Psoas muscle (tissue), 8 donors: ENCODE measurements around the gene DAB2IP. TPM values are rescaled to one million over a fixed set of nuclear protein-coding genes. Genes with fewer than 3 reads are reported as not detected.

Source experiments
- ATAC-seq, 4 donors: fragments of 200-7000 bp; cut with Tn5 transposase; one replicate each; pipeline ENCODE4 v1.9.1; 2020; ENCODE audit warnings: moderate library complexity in 3 of 4, mild to moderate bottlenecking in 2 of 4
- DNase-seq, 2 donors: peaks; one replicate each; pipeline ENCODE4 v3.0.0-alpha.2; 2020
- H3K27ac ChIP-seq: fragments of 200-600 bp; one replicate; pipeline ENCODE4 v1.8.0; 2022
- H3K27me3 ChIP-seq, 3 donors: fragments of 200-600 bp in 1 of 3; one replicate each; pipeline versions ENCODE4 v1.6.1 to v1.8.0; 2013 to 2022; ENCODE audit warnings: low read length in 2 of 3, mild to moderate bottlenecking in 2 of 3, moderate library complexity in 1 of 3; ENCODE audit not compliant: insufficient read depth in 3 of 3
- H3K36me3 ChIP-seq, 2 donors: fragments of 200-600 bp in 1 of 2; one replicate each; pipeline versions ENCODE4 v1.6.1 to v1.8.0; 2013 to 2022; ENCODE audit warnings: low read depth in 1 of 2, mild to moderate bottlenecking in 1 of 2, moderate library complexity in 1 of 2; ENCODE audit not compliant: insufficient read depth in 1 of 2
- H3K4me1 ChIP-seq: fragments of 200-600 bp; one replicate; pipeline ENCODE4 v1.8.0; 2022
- H3K4me3 ChIP-seq: fragments of 200-600 bp; one replicate; pipeline ENCODE4 v1.8.0; 2022; ENCODE audit warnings: mild to moderate bottlenecking
- H3K9me3 ChIP-seq: fragments of 200-600 bp; one replicate; pipeline ENCODE4 v1.8.0; 2022
- WGBS, 3 donors: extraction: QIAGEN DNeasy Blood & Tissue Kit; methylation state at CpG; one replicate each; pipeline versions ENCODE4 v1.1.6 to v1.1.7; 2013; 5-methylcytosine and 5-hydroxymethylcytosine counted together
- intact Hi-C, 2 donors: fragments of 100-400 bp; cut with DNase I; formaldehyde crosslinking; loops; one replicate each; pipeline versions ENCODE4 v1.11.0 to v1.14.2; 2022
- polyA plus RNA-seq, 3 donors: library from polyadenylated mRNA; stranded (reverse); fragments of 200-250 nt; gene quantifications; one replicate each; pipeline ENCODE4 v1.2.3, GENCODE V29; 2013
- total RNA-seq, 4 donors: library from RNA; stranded (reverse); fragmentation: NEBNext Ultra II Directional in 2 of 4; extraction: Animal tissue kit (Norgen Biotek cat#: 25700) in 2 of 4; gene quantifications; one replicate each; pipeline versions ENCODE4 v1.2.1 to v1.2.4, GENCODE V29; 2021 to 2023
- TF ChIP-seq, protein P1 (sequence below): fragments of 200-600 bp; IDR thresholded peaks from one replicate; pipeline ENCODE4 v1.8.0; 2022; ENCODE audit warnings: antibody characterized with exemption
- donor health status: healthy with polysubstance abuse.
- donor health status: DM: no; HTN: no; CAD: no; lungs with moderate emphysema.
- donor health status: Bipolar disorder and iron deficiency.
- donor health status: healthy.
- donor health status: DM: yes; HTN: yes; CAD: no.
- donor health status: DM: no; HTN: no; CAD: no.
- donor health status: DM: no; HTN: no; CAD: no.
- donor health status: DM: yes; HTN: yes; CAD: no.

DAB2IP gene
- total and polyA plus RNA-seq, 7 donors, result 14.1 to 66.2 (median 33.4) TPM

DNA sequence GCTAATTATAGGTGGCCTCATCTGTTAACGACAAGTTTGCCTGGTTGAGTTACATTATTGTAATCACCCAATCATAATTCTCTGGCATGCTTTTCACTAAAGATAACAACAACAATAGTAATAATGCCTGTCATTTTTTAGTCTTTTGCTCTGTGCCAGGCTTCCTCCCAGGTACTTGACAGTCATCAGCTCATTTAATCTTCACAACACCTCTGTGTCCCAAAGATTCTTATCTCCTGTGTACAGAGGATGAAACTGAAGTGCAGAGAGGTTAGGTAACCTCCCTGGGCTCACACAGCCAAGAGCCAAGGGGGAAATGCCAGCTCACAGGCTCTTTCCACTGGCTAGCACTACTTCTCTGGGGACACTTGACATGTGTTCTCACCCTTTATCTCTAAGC lies 77.5 kb downstream of the DAB2IP start:
- WGBS, 3 donors, result 45 to 52% (median 50%) methylated on average over 1 of the region's 1 CpG
- Histone ChIP-seq H3K27ac (no peak overlapping the region), H3K27me3 (no peaks in the 10 kb centered on the region), H3K4me3 (no peak overlapping the region), H3K9me3 (no peaks in the 10 kb centered on the region), H3K36me3 (no peaks in the 10 kb centered on the region), H3K4me1 (peaks cover 90% of the 10 kb centered on the region)
- ATAC-seq, result no peak
- TF ChIP-seq, protein P1, sequence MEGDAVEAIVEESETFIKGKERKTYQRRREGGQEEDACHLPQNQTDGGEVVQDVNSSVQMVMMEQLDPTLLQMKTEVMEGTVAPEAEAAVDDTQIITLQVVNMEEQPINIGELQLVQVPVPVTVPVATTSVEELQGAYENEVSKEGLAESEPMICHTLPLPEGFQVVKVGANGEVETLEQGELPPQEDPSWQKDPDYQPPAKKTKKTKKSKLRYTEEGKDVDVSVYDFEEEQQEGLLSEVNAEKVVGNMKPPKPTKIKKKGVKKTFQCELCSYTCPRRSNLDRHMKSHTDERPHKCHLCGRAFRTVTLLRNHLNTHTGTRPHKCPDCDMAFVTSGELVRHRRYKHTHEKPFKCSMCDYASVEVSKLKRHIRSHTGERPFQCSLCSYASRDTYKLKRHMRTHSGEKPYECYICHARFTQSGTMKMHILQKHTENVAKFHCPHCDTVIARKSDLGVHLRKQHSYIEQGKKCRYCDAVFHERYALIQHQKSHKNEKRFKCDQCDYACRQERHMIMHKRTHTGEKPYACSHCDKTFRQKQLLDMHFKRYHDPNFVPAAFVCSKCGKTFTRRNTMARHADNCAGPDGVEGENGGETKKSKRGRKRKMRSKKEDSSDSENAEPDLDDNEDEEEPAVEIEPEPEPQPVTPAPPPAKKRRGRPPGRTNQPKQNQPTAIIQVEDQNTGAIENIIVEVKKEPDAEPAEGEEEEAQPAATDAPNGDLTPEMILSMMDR, result no peak
- intact Hi-C loops, result loop anchor here in 1 of 2 donors (10.0 kb wide), 1 partner anchor 64 kb away; no protein-coding TSS in a partner anchor
- no peak for DNase-seq

DNA sequence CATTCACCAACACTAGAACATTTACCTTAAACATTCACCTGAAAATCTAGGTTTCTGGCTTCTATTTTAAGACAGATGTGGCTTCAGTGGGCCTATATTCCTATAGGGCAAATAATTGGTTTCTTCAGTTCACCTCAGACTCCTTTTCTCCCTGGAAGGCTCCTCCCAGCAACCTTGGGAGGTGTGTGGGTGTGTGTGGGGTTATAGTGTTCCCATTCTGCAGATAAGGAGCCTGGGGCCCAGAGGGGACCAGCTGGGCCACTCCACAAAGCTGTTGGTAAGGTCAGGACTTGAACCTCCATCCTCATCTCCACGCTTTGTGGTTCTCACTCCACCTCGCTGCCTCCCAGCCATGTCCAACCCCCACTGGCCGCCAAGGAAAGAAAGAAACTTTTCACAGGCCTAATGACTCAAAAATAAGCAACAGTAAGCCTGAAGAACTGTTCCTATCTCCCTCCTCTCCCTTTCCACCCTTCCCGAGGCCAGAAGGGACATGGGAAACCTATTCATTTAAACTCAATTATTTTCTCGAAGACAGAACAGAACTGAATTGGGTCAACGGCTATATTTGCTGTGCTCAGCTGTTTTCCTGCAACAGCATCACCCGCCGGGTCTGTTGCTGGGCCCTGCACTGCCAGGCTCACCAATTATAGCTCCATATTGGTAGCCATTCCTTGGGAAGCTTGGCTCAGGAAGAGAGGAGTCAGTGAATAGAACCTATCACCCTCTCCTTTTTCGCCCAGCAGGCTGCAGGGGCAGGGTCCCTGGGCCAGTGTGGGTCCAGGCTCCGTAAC lies 78.5 kb downstream of the DAB2IP start:
- Histone ChIP-seq H3K27ac (no peak overlapping the region), H3K4me1 (peaks cover 89% of the 10 kb centered on the region), H3K4me3 (no peak overlapping the region), H3K36me3 (no peaks in the 10 kb centered on the region), H3K27me3 (no peaks in the 10 kb centered on the region), H3K9me3 (no peaks in the 10 kb centered on the region)
- TF ChIP-seq, protein P1, result no peak
- no peak for ATAC-seq
- no peak for DNase-seq
- WGBS, 3 donors, result 67 to 82% (median 73%) methylated on average over 10 of the region's 10 CpGs
- intact Hi-C loops, result loop anchor here in 1 of 2 donors (10.0 kb wide), 1 partner anchor 65 kb away; no protein-coding TSS in a partner anchor

DNA sequence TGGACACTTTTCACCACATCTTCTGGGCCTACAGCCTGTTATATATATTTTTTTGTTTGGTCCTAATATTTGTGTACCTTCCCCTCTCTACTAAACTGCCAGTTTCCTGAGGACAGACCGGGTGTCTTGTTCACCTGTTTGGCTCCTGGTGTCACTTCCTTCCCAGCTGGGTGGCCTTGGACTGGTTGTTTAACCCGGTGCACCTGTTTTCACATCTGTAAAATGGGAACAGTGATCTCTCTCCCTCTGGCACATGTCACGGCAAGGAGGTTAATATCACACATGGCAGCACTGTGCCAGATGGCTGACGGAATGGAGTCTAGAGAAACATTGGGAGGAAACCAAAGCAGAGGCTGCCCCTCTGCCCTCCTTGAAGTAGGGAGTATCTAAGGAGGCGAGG lies 79.7 kb downstream of the DAB2IP start:
- Histone ChIP-seq H3K27me3 (no peaks in the 10 kb centered on the region), H3K9me3 (no peaks in the 10 kb centered on the region), H3K4me3 (no peak overlapping the region), H3K36me3 (no peaks in the 10 kb centered on the region), H3K4me1 (peaks cover 89% of the 10 kb centered on the region), H3K27ac (no peak overlapping the region)
- TF ChIP-seq, protein P1, result no peak
- 43 to 71% (median 57%) methylated on average over 5 of the region's 5 CpGs for WGBS, 3 donors
- no peak for DNase-seq
- no peak for ATAC-seq
- intact Hi-C loops, result no loop called here

DNA sequence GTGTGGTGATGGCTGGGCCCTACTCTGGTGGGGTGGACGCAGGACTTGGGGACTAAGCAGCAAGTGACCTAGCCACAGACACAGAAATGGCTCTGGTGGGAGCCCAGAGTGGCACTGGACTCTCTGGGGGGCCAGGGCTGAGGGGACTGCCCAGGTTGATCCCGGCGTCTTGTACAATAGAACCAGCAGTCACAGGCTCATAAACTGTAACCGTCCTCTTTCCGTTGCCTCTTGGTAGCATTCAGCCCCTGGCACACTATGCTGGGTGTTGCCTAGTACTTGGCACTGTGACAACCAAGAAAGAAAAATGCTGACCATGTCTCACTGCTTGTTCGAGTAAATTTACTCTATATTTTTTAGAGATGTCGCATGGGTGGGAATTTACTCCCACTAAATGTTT lies 80.5 kb downstream of the DAB2IP start:
- no peaks in the 10 kb centered on the region for H3K9me3 ChIP-seq
- ATAC-seq, result no peak
- intact Hi-C loops, result no loop called here
- no peaks in the 10 kb centered on the region for H3K36me3 ChIP-seq
- H3K4me3 ChIP-seq, result no peak overlapping the region
- H3K27ac ChIP-seq, result no peak overlapping the region
- TF ChIP-seq, protein P1, result no peak
- 50 to 74% (median 52%) methylated on average over 7 of the region's 7 CpGs for WGBS, 3 donors
- H3K27me3 ChIP-seq, result no peaks in the 10 kb centered on the region
- no peak for DNase-seq
- H3K4me1 ChIP-seq, result peaks cover 89% of the 10 kb centered on the region
